Endometrial microvascular endothelial cells (primary cell): Measurements from ENCODE around the gene CLIC5. TPM values are rescaled to one million over a fixed set of nuclear protein-coding genes. Genes with fewer than 3 reads are reported as not detected.
"Not testable (repeated sequence)": the region's sequence is repeated elsewhere in the genome, so short reads cannot be mapped to it uniquely, and the experiment has no call there.

Experiments used
- in situ Hi-C: cut with HindIII; loops from 2 replicates; pipeline ENCODE4 v1.10.0; 2017; ENCODE audit warnings: low sequenced_read_pairs, low pct_unique_long_range_greater_than_20kb; ENCODE audit errors: inconsistent ontology term
- total RNA-seq: library from RNA; depleted of rRNA; stranded (reverse); fragments of >200 nt; gene quantifications from one replicate; pipeline ENCODE4 v1.2.3, GENCODE V29; 2015; ENCODE audit errors: inconsistent ontology term

The CLIC5 gene
- total RNA-seq, 1 donor from 2014 or later, result not detected

- in situ Hi-C loops, result no loop called here
Measured at GRCh38 chr6:45949256-45949655, 66.4 kb downstream of the CLIC5 start.

- in situ Hi-C loops, result no loop called here
Measured at GRCh38 chr6:45947807-45948206, 67.9 kb downstream of the CLIC5 start.

DNA sequence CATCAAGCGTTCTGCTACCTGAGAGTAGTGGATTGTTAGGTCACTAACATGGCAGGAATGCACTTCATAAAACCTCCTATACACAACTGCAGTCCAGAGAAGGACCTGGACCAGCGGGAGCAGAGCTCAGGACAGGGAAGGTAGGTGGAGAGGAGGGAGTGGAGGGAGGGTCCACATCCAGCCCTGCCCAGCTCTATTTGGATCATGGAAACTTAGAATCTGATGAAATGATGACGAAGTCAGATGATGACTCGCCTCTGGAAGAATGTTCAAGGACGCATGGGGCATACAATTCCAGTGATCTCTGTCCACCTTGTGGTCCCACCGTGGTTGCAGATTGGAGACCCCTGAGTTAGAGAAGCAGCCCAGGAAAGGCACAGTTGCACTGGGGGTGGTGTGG, 68.8 kb downstream of the CLIC5 start:
- in situ Hi-C loops, result no loop called here

DNA sequence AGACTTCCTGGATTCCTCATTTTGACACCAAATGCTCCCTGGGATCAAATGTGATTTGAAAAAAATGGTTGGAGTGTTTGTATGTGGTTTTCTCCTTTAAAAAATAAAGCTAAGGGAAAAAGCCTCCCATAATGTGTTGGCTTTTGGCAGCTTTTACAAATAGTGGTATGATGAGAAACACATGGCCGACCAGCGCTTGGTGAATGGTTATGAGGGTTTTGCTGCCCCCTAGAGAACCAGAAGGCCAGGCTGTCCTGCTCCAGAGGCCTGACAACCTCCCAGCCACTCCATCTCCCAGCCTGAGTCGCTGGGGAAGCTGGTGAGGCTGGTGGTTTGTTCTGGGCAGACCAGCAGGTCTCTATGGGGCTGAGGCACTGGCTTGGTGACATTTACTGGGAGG, 69.3 kb downstream of the CLIC5 start:
- in situ Hi-C loops, result no loop called here

- in situ Hi-C loops, result no loop called here
Measured at GRCh38 chr6:45942953-45943352, 72.7 kb downstream of the CLIC5 start.

DNA sequence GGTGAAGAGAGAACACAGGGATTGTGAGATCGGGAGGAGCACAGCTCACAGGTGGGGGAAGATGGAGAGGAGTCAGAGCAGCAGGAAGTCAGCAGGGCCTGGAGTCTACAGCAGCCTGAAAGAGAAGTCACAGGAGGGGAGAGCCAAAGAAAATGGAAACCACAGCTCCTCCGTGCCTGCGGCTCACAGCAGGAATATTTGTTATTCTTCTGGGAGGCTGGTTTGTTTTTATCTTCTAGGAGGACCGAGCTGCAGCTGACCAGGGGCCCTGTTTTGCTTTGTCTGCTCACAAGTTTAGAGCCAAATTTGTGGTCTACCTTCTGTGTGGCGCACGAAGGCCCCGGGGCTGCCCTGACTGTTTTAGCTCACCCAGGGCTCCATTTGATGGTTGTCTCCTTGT, 81.8 kb downstream of the CLIC5 start:
- in situ Hi-C loops, result no loop called here

DNA sequence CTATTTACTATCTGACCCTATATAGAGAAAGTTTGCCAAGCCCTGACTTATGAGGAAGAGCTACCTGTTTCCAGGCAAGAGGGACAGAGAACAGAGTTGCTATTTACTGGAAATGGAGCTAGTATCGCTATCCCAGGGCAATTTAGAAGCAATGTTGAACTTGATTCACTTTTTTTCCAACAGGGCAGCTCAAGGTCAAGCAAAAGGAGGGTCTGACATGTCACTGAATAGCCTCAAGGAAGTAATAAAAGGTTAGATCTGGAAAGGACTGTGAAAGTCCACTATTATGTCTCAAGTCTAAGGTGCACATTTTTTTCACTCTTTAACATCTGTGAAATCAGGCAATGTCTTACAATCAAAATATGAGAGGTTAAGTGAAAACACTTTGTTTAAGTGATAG, 84.4 kb downstream of the CLIC5 start:
- in situ Hi-C loops, result no loop called here

- in situ Hi-C loops, result no loop called here
Measured at GRCh38 chr6:45930420-45931040, 85.1 kb downstream of the CLIC5 start.

- in situ Hi-C loops, result no loop called here
Measured at GRCh38 chr6:45929421-45930361, 86.0 kb downstream of the CLIC5 start.

DNA sequence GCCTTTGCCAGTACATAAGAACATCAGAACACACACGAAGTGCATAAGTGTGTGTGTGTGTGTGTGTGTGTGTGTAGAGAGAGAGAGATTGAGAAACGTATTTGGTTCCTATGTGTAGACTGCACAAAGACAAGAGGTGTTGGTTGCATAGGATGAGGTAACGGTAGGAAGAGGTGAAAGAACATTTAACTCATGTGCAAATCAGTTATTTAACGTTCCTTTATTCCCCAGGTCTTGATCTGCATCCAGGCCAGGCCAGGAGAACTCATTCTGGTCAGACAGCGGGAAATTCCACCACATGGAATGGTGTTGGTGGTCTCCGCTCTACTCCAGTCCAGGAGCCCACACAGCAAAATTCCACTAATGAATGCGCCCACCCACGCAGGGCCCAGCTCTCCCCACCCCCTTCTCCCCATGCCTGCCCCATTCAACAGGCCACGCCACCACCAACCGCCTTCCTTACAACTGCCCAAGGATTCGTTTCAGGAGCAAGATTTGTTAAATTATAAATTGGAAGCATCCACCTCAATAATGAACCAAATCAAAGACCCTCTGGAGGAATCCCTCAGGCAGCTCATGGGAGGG, 86.8 kb downstream of the CLIC5 start:
- in situ Hi-C loops, result no loop called here

- in situ Hi-C loops, result no loop called here
Measured at GRCh38 chr6:45927421-45928320, 88.0 kb downstream of the CLIC5 start.

GRCh38 chr6:45926423-45926822, 89.2 kb downstream of the CLIC5 start:
- in situ Hi-C loops, result not testable (repeated sequence)

DNA sequence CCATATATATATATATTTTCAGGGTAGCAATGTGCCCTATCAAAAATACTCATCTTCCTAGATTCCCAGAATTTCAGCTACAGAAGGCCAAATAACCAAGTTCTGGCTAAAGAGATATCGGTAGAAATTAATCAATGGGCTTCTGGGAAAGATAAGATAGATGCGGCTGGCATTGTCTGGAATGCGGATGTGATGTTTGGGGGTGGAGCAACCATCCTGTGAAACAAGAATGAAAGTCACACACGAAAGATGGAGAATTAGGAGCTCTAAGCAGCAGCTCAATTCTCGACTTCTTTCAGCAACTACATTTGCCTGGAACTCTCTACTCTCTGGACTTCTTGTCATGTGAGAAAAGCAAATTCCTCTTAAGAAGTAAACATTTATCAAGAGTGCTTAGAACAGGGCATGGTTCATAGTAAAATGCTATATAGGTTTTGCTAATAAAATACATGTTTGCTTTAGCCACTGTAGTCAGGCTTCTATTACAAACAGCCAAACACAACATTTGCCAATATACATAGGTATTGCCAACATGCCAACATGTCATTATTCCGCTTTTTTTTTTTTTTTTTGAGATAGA, 90.8 kb downstream of the CLIC5 start:
- in situ Hi-C loops, result no loop called here

DNA sequence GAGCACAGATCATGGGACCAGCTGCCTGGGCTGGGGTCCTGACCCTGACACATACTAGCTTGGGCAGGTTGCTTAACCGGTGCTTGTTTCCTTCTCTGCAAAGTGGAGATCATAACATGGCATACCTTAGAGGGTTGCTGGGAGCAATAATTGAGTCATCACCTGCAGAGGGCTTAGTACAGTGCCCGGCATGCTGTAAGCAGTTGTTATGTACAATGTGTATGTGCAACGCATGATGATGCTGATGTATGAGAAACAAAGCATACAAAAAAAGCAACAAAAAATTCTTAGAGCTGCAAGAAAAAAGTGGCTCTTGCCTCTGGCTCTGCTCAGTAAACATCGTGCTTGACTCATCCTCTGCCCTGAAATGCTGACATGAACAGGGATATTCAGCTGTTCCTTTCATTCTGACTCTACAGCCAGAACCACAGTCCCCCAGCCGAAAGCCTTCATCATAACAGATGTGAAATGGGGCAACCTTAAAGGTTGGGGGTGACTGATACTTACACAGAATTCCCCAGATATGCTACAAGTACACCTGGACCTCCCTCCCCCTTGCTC, 91.7 kb downstream of the CLIC5 start:
- in situ Hi-C loops, result no loop called here

- in situ Hi-C loops, result no loop called here
Measured at GRCh38 chr6:45922728-45923351, 92.8 kb downstream of the CLIC5 start.

GRCh38 chr6:45921691-45922281, 93.9 kb downstream of the CLIC5 start:
- in situ Hi-C loops, result no loop called here

DNA sequence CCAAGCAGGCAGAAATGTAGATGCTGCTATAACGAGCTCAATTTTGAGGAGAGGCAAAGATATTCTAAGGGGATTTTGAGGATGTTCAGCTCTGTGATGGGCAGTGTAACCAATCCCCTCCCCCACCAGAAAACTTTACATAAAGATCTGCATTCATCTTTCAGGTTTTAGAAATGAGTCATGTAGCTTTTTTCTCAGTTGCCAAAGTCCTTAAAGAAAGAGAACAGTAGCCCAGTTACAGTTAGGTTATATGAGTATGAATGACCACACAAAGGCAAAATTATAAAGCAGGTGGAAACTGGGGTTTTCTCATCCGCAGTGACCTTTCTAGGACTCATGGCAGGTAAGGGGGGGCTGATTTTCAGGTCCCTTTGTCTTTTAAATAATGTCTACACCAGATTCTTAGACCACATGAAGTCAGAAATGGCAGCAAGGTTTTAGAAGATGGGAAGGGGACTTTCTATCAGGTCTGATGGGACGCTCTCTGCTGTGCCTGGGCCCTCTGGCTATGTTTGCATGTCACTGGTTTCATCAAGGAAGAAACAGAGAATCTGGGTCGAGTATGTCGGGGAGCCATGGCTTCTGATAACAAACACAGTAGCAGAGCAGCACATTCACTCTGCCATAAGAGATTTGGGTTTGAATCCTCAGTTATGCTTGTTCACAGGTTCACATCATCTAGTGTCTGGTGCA, 94.7 kb downstream of the CLIC5 start:
- in situ Hi-C loops, result no loop called here
